Adrenal gland (tissue), 12 donors: ENCODE measurements around the gene PLPP2. TPM values are rescaled to one million over a fixed set of nuclear protein-coding genes. Genes with fewer than 3 reads are reported as not detected.

Source experiments
- DNase-seq, 7 donors: peaks; one replicate each; pipeline ENCODE4 v3.0.0-alpha.2; 2019 to 2020
- H3K27ac ChIP-seq, 5 donors: fragments of 200-600 bp; sonication (generic) in 4 of 5; 1 replicate in 3 of 5; 2 replicates in 2 of 5; pipeline versions ENCODE4 v1.5.1 to v1.8.0; 2016 to 2020; ENCODE audit warnings: mild to moderate bottlenecking in 1 of 5
- H3K27me3 ChIP-seq: fragments of 200-600 bp; 2 replicates; pipeline ENCODE4 v1.8.0; 2021
- H3K36me3 ChIP-seq, 2 donors: fragments of 200-600 bp; replicated peaks in 1 of 2; 1 replicate in 1 of 2; 2 replicates in 1 of 2; pipeline versions ENCODE4 v1.5.1 to v1.8.0; 2018 to 2022
- H3K4me1 ChIP-seq, 2 donors: fragments of 200-600 bp; replicated peaks in 1 of 2; 1 replicate in 1 of 2; 2 replicates in 1 of 2; pipeline versions ENCODE4 v1.5.1 to v1.8.0; 2018 to 2021
- H3K4me3 ChIP-seq, 4 donors: fragments of 200-600 bp; sonication (generic) in 3 of 4; one replicate each; pipeline ENCODE4 v1.5.1; 2016 to 2018
- H3K9me3 ChIP-seq, 3 donors: fragments of 200-600 bp; sonication (generic) in 1 of 3; replicated peaks in 1 of 3; 1 replicate in 2 of 3; 2 replicates in 1 of 3; pipeline versions ENCODE4 v1.5.1 to v1.8.0; 2016 to 2021
- CTCF ChIP-seq, 6 experiments: fragments of 450-650 bp in 4 of 6; fragments of 200-600 bp in 2 of 6; sonication (generic) in 1 of 6; IDR thresholded peaks; 1 replicate in 5 of 6; 2 replicates in 1 of 6; pipeline versions ENCODE4 v1.5.1 to v1.8.0; 2016 to 2021; ENCODE audit warnings: antibody characterized with exemption in 6 of 6, mild to moderate bottlenecking in 2 of 6, moderate library complexity in 1 of 6
- POLR2A ChIP-seq, 2 donors: fragments of 450-650 bp; IDR thresholded peaks; one replicate each; pipeline ENCODE4 v1.6.1; 2017; ENCODE audit warnings: antibody characterized with exemption in 2 of 2, mild to moderate bottlenecking in 2 of 2, moderate library complexity in 1 of 2
- WGBS, 4 donors: extraction: QIAGEN DNeasy Blood & Tissue Kit in 2 of 4; methylation state at CpG; one replicate each; pipeline versions ENCODE4 v1.1.5 to v1.1.7; 2013 to 2017; 5-methylcytosine and 5-hydroxymethylcytosine counted together
- intact Hi-C, 2 donors: fragments of 100-400 bp; cut with DNase I; formaldehyde crosslinking; loops; one replicate each; pipeline versions ENCODE4 v1.14.1 to v1.15.0; 2022 to 2023
- polyA plus RNA-seq, 3 donors: library from polyadenylated mRNA; stranded (reverse); fragments of 200-250 nt in 2 of 3; fragments of 350-450 nt in 1 of 3; fragmentation: Illumina TruSeq in 1 of 3; extraction: RNeasy Lipid Tissue Mini Kit (QIAGEN cat#74804) in 1 of 3; gene quantifications; one replicate each; pipeline ENCODE4 v1.2.3, GENCODE V29; 2013 to 2014
- total RNA-seq, 9 donors: library from RNA; depleted of rRNA in 4 of 9; stranded (reverse); fragments of >200 nt in 4 of 9; fragments of 120-200 nt in 1 of 9; fragmentation: NEBNext Ultra II Directional in 1 of 9; extraction: Animal tissue kit (Norgen Biotek cat#: 25700) in 1 of 9; gene quantifications; one replicate each; pipeline versions ENCODE4 v1.1.0 to v1.2.4, GENCODE V29; 2013 to 2023
- donor health status: healthy with polysubstance abuse.
- donor health status: Bipolar disorder and iron deficiency.
- donor health status: DM: yes; HTN: yes; CAD: no.
- donor health status: DM: no; HTN: no; CAD: no.
- donor health status: DM: no; HTN: no; CAD: no.
- donor health status: DM: yes; HTN: yes; CAD: no.

The PLPP2 gene
- total and polyA plus RNA-seq, 12 donors, result 0.33 to 272 (median 5.0) TPM

- H3K36me3 ChIP-seq, result peaks cover 0 to 10% of the 10 kb centered on the region in 2 donors
- TF ChIP-seq CTCF (IDR thresholded peaks at IDR 0.05), result no peak
- no peak for TF ChIP-seq POLR2A (IDR thresholded peaks at IDR 0.05)
- intact Hi-C loops, result no loop called here
- no peaks in the 10 kb centered on the region for H3K9me3 ChIP-seq
- 78 to 86% (median 82%) methylated on average over 5 of the region's 5 CpGs for WGBS, 4 donors
- H3K27ac ChIP-seq, result no peak overlapping the region
- no peaks in the 10 kb centered on the region for H3K27me3 ChIP-seq
- no peak for DNase-seq
- peaks cover 9 to 29% of the 10 kb centered on the region in 2 donors for H3K4me1 ChIP-seq
- no peak overlapping the region for H3K4me3 ChIP-seq
Measured at GRCh38 chr19:338421-338820, 47.2 kb upstream of the PLPP2 start.

GRCh38 chr19:336067-336614 is 44.9 kb upstream of the PLPP2 start:
- Histone ChIP-seq H3K27ac (no peak overlapping the region), H3K4me3 (no peak overlapping the region), H3K36me3 (peaks cover 0 to 14% of the 10 kb centered on the region in 2 donors), H3K9me3 (no peaks in the 10 kb centered on the region), H3K27me3 (no peaks in the 10 kb centered on the region), H3K4me1 (peaks cover 3 to 7% of the 10 kb centered on the region in 2 donors)
- TF ChIP-seq CTCF (IDR thresholded peaks at IDR 0.05) (no peak), POLR2A (IDR thresholded peaks at IDR 0.05) (no peak)
- intact Hi-C loops, result no loop called here
- 72 to 89% (median 80%) methylated on average over 10 to 20 of the region's 20 CpGs for WGBS, 4 donors
- DNase-seq, result peak in 1 of 7 donors; percentile 8

GRCh38 chr19:335486-336066 is 44.4 kb upstream of the PLPP2 start:
- H3K36me3 ChIP-seq, result peaks cover 0 to 18% of the 10 kb centered on the region in 2 donors
- intact Hi-C loops, result no loop called here
- no peaks in the 10 kb centered on the region for H3K27me3 ChIP-seq
- 93 to 98% (median 94%) methylated on average over 14 to 21 of the region's 21 CpGs for WGBS, 4 donors
- H3K4me1 ChIP-seq, result peaks cover 3 to 7% of the 10 kb centered on the region in 2 donors
- H3K9me3 ChIP-seq, result no peaks in the 10 kb centered on the region
- no peak for DNase-seq
- H3K27ac ChIP-seq, result no peak overlapping the region
- H3K4me3 ChIP-seq, result no peak overlapping the region
- no peak for TF ChIP-seq CTCF (IDR thresholded peaks at IDR 0.05)
- no peak for TF ChIP-seq POLR2A (IDR thresholded peaks at IDR 0.05)

GRCh38 chr19:335072-335471 is 43.9 kb upstream of the PLPP2 start:
- Histone ChIP-seq H3K27ac (no peak overlapping the region), H3K9me3 (no peaks in the 10 kb centered on the region), H3K27me3 (no peaks in the 10 kb centered on the region), H3K4me1 (peaks cover 3 to 7% of the 10 kb centered on the region in 2 donors), H3K4me3 (no peak overlapping the region), H3K36me3 (peaks cover 0 to 23% of the 10 kb centered on the region in 2 donors)
- WGBS, 4 donors, result 84 to 96% (median 92%) methylated on average over 7 to 9 of the region's 9 CpGs
- no peak for TF ChIP-seq CTCF (IDR thresholded peaks at IDR 0.05)
- no peak for TF ChIP-seq POLR2A (IDR thresholded peaks at IDR 0.05)
- no peak for DNase-seq
- intact Hi-C loops, result no loop called here
